T-helper 9 cell (primary cell): Measurements from ENCODE around the gene FARP1.
"Not testable (repeated sequence)": the region's sequence is repeated elsewhere in the genome, so short reads cannot be mapped to it uniquely, and the experiment has no call there.

Source experiments
- DNase-seq: peaks from one replicate; pipeline ENCODE4 v3.0.0-alpha.2; 2020

FARP1 gene

GRCh38 chr13:98206946-98207345 is 64.1 kb downstream of the FARP1 start:
- no peak for DNase-seq

DNA sequence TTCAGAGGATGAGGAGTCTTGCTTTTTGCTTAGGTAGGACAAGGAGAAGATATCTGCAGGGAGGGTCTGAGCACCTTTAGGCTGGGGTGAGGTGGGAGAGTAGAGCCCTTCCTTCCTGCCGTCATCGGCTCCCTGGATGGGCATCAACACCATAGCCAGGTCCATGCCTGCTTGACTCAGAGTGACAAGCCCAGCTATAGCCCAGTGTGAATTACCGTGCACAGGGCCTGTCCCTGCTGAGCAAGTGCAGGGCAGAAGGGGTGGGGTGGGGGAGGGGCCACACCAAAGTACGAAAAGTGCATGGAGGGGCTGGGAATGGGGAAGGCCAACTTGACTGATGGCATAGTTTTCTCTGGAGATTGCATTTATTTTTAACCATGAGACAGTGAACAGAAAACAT is 64.5 kb downstream of the FARP1 start:
- no peak for DNase-seq

GRCh38 chr13:98208606-98209005 is 65.7 kb downstream of the FARP1 start:
- no peak for DNase-seq

- DNase-seq, result no peak
These were observed 69.9 kb downstream of the FARP1 start for GRCh38 chr13:98212763-98213162.

DNA sequence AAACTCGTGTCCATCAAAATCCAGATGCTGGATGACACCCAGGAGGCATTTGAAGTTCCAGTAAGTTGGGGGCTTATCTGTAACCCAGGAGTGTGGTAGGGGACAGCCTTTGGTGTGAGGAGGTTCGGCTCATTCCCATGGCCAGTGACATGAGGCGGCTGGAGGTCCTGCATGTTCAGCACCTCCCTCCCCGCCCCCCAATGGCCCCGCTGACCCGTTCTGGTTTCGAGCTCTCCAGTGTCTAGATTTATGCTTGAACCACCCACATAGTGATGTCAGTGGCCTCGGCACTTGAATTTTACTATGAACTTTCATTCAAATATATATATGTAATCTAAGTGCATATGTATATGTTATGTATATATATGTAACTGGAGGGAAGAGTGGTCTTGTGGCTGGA is 70.5 kb downstream of the FARP1 start:
- no peak for DNase-seq

DNA sequence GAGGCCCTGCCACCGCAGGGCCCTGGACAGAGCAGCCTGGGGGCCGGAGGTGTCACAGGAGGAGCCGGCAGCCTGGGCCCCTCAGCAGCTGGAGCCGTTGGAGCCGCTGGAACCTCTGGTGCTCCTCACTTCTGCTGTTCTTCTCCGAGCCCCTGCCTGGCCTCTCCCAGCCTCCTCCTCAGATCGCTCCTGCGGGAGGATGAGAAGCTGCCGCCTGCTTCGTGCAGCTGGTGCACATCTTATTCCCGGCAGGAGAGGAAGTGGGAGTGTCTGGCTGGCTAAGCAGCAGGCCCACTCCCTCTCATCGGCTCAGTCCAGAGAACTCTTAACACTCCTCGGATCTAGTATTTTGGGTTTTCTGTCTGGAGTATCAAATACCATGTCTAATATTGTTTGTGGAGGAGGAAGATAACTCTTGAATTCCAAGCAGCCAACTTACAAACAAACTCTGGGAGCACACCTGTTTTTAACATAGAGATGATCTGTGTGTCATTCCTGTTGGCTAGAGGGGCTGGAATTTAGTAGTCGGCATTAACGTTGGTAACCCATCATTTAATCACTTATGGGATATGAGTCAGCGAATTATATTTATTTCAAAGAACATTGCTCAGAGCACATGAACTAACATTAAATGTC is 71.2 kb downstream of the FARP1 start:
- no peak for DNase-seq

DNA sequence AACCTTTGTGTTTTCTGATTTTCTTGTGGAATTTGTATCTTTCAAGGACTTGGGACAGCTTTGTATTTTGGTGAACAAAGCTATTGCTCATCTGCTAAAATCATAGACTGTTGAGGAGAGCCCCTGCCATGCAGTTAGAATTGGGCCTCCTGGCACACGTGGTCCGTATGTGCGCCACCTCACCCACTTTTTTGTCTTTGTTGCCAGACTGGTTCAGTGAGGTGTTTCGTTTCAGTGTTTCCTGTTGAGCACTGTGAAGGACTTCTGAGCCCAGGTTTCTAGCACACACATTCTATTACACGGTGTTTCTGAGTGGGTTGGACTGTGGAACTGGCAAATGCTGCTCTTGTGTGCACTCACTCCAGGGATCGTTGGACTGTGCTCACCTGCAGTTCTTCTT is 71.8 kb downstream of the FARP1 start:
- no peak for DNase-seq

GRCh38 chr13:98215508-98215907 is 72.6 kb downstream of the FARP1 start:
- DNase-seq, result no peak

- no peak for DNase-seq
These were observed 73.3 kb downstream of the FARP1 start for GRCh38 chr13:98216135-98216565.

GRCh38 chr13:98216711-98217285 is 73.9 kb downstream of the FARP1 start:
- no peak for DNase-seq

GRCh38 chr13:98217597-98217996 is 74.7 kb downstream of the FARP1 start:
- no peak for DNase-seq

- DNase-seq, result no peak
These were observed 76.8 kb downstream of the FARP1 start for GRCh38 chr13:98219685-98220084.

GRCh38 chr13:98220271-98220791 is 77.4 kb downstream of the FARP1 start:
- DNase-seq, result no peak

DNA sequence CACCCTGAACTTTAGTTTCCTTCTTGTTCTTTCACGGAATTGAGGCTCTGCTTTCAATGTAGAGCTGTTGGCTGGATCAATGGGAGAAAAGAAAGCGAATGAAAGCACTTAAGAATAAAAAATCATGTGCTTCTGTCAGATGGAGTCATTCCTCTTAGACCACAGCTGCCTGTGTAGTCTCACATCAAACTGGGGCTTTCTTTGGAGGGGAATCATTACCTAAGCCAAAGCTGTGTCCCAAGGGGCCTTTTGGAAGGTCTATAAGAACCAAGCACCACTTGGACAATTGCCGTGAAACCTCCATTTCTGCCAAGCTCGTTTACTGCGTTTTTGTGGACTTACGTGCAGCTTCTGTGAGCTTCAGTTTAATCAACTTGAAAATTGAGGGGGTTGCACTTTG is 78.3 kb downstream of the FARP1 start:
- no peak for DNase-seq

DNA sequence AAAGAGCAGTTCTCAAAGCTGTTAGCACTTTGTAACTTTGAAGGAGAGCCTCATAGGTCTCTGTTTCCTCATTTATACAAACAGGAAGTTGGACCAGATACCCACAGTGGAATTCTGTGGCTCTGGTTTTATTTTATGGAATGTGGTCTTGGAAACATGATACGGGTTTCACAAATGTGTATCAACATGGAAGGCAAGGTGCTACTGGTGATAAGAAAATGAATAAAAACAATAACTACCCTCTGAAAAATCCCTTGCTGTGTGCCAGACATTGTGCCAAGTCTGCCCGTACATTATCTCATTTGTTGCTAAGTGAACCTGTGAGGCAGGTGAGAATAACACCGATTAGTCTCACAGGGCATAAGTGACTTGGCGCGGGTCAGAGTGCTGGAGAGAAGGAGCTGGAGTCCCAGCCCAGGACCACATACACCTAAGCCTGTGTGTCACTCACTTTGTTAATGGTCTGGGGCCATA is 79.2 kb downstream of the FARP1 start:
- no peak for DNase-seq

- no peak for DNase-seq
These were observed 79.9 kb downstream of the FARP1 start for GRCh38 chr13:98222816-98223215.

DNA sequence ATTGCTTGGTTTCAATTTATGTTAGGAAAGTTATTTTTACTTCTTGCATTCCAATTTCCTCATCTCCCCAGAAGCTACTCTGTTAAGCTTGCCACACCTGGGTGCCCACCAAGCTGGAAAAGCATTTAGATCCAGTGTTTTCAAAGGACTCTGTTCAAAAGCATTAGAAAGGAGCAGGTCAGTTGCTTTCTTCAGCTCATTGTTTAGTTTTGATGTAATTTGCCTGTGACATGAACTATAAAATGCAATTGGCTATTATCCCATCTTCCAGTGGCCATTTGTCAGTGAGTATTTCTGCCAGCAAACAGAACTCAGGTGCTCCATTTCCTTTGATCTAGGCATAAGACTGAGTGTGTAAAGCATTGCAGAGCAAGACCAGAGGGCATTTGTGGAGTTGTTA is 80.8 kb downstream of the FARP1 start:
- DNase-seq, result no peak

- DNase-seq, result no peak
These were observed 81.7 kb downstream of the FARP1 start for GRCh38 chr13:98224557-98224956.

- DNase-seq, result no peak
These were observed 82.4 kb downstream of the FARP1 start for GRCh38 chr13:98225036-98225940.

DNA sequence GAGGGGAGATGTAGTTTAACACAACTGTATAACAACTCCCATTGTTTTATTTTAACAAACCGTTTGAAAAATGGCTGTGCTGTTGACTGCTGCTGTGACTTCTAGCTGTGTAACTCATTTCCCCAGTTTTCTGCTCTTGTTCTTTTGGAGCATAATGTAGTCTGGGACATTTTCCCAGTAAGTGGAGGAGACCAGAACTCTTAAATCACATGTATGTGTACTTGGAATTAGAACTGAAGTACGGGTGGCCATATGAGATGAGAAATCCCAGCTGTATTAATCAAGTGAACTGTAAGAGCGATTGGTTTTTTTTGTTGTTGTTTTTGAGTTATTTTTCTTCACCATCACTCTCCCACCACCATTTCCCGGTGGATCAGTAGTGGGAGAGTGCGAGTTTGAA is 83.6 kb downstream of the FARP1 start:
- no peak for DNase-seq

DNA sequence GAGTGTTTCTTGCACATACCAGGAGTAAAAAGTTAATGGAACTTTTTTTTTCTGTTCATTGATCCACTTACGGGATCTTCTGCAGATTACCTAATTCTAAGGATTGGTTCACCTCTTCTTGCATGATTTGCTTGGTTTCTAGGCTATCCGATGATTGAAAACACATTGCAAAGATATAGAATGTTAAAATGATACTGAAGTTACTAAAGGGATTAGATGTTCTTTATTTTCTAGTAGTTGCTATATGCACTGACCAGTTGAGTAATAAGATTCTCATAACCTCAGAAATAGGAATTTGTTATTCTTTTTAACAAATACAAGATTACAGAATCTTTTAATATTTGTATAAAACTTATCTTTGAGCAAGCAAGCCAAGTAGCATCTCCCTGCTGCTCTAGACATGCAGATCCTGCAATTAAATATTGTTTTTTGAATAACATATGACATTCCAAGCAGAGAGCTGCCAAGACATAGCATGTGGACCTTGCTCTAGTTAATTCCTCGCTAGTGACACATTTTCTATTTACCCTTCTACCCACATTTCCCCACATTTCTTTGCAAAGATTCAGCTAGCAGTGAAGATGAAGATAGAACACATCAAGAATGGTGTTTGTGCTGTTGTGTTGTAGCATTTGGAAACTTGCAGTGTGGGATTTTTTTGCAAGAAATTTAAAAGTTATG is 85.9 kb downstream of the FARP1 start:
- DNase-seq, result no peak

DNA sequence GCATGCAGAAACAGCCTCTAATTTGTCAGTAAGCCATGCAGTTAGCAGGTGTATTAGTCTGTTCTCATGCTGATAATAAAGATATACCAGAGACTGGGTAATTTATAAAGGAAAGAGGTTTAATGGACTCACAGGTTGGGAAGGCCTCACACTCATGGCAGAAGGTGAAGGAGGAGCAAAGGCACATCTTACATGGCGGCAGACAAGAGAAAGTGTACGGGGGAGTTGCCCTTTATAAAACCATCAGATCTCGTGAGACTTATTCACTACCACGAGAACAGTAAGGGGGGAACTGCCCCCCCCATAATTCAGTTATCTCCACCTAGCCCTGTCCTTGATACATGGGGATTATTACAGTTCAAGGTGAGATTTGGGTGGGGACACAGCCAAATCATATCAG is 87.9 kb downstream of the FARP1 start:
- DNase-seq, result not testable (repeated sequence)

DNA sequence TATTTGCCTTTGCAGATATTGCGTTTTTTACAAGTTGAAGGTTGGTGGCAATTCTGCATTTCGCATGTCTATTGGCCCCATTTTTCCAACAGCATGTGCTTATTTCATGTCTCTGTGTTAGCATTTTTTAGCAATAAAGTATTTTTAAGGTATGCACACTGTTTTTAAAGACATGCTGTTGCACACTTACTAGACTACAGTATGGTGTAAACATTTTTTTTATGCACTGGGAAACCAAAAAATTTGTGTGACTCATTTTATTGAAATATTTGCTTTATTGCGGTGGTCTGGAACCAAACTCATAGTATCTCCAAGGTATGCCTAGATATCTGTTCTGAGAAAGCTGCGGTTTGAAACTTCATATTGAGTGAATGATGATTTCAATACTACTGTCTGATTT is 89.6 kb downstream of the FARP1 start:
- no peak for DNase-seq
